Mucosa of rectum (tissue), 2 donors: Measurements from ENCODE around the gene BCAS3.
"Not testable (repeated sequence)": the region's sequence is repeated elsewhere in the genome, so short reads cannot be mapped to it uniquely, and the experiment has no call there.

Experiments used
- H3K27ac ChIP-seq, 2 donors: one replicate each; pipeline ENCODE4 v1.7.0; 2013; ENCODE audit warnings: inconsistent platforms in 2 of 2, low read depth in 2 of 2, low read length in 2 of 2
- H3K27me3 ChIP-seq, 2 donors: one replicate each; pipeline ENCODE4 v1.7.0; 2013; ENCODE audit warnings: low read length in 2 of 2; ENCODE audit not compliant: control insufficient read depth in 2 of 2, insufficient read depth in 2 of 2
- H3K36me3 ChIP-seq, 2 donors: one replicate each; pipeline ENCODE4 v1.7.0; 2013; ENCODE audit warnings: low read length in 2 of 2; ENCODE audit not compliant: control insufficient read depth in 2 of 2, insufficient read depth in 2 of 2
- H3K4me1 ChIP-seq, 2 donors: one replicate each; pipeline ENCODE4 v1.7.0; 2013; ENCODE audit warnings: low read length in 2 of 2, mild to moderate bottlenecking in 1 of 2; ENCODE audit not compliant: control insufficient read depth in 2 of 2, insufficient read depth in 2 of 2
- H3K4me3 ChIP-seq, 2 donors: one replicate each; pipeline ENCODE4 v1.7.0; 2013; ENCODE audit warnings: low read length in 2 of 2
- H3K9ac ChIP-seq, 2 donors: one replicate each; pipeline ENCODE4 v1.7.0; 2013; ENCODE audit warnings: low read length in 2 of 2, low read depth in 1 of 2, mild to moderate bottlenecking in 1 of 2
- H3K9me3 ChIP-seq, 2 donors: one replicate each; pipeline ENCODE4 v1.7.0; 2013; ENCODE audit warnings: low read length in 2 of 2; ENCODE audit not compliant: control insufficient read depth in 2 of 2
- donor health status: healthy.
- donor health status: Normal muscosa, but diverticular disease.

Gene BCAS3

DNA sequence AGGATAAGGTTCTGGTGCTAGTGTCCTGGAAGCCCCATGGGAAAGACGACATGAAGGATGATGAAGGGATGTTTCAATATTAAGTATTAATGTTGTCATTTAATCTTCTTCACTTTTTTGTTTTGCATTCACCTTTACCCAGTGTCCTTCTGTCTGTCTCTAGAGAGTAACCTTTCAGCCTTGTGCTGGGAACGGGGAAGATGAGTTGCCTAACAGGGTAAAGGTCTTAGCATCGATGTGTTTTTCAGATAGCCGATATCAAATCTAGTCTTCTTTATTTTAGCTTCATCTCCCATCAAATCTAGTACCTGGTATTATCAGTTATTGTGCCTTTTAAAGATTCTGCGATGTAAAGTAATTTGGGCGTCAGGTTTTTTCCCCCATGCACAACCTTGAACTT lies 125.4 kb downstream of the BCAS3 start:
- Histone ChIP-seq H3K4me3 (no peak overlapping the region), H3K4me1 (no peaks in the 10 kb centered on the region), H3K27ac (no peak overlapping the region), H3K27me3 (no peaks in the 10 kb centered on the region), H3K9me3 (no peaks in the 10 kb centered on the region), H3K9ac (no peak overlapping the region), H3K36me3 (no peaks in the 10 kb centered on the region)

DNA sequence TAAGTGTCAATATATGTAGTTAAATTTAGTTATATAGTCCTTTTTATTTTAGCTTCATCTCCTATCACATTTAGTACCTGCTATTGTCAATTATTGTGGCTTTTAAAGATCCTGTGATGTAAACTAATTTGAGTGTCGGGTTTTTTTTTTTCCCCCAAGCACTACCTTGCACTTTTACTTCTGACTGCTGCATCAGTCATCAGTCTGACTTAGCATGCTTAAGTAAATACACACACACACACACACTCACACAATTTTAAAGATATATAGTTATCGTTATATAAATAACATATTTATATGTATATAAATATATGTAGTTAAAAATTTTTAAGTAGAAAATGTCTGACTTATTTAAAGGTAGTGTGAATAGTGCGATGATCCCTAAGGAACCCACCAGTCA lies 127.2 kb downstream of the BCAS3 start:
- Histone ChIP-seq H3K27me3 (no peaks in the 10 kb centered on the region), H3K4me1 (no peaks in the 10 kb centered on the region), H3K9ac (no peak overlapping the region), H3K27ac (no peak overlapping the region), H3K9me3 (no peaks in the 10 kb centered on the region), H3K36me3 (no peaks in the 10 kb centered on the region), H3K4me3 (no peak overlapping the region)

DNA sequence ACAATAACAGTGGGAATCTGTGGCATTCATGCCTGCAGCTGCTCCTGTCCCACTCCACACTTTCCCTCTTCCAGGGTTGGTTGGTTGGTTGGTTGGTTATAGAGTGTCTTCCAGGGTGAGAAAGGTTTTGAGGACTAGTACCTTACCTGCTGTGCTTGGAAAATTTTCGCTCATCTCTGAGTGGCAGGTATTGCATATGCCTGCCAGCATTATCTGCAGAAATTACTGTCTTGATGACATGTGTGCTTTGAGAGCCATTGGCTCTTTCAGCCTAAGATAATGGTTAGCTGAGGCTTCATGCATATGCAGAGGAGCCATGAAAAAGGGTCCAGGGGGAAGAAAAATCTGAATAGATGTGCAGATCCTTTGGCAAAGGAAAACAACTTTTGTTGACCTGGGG lies 131.8 kb downstream of the BCAS3 start:
- H3K9me3 ChIP-seq: peaks cover 0 to 2% of the 10 kb centered on the region in 2 donors
- H3K4me1 ChIP-seq: no peaks in the 10 kb centered on the region
- no peak overlapping the region for H3K27ac ChIP-seq
- no peak overlapping the region for H3K9ac ChIP-seq
- no peaks in the 10 kb centered on the region for H3K36me3 ChIP-seq
- H3K4me3 ChIP-seq: no peak overlapping the region
- H3K27me3 ChIP-seq: no peaks in the 10 kb centered on the region

DNA sequence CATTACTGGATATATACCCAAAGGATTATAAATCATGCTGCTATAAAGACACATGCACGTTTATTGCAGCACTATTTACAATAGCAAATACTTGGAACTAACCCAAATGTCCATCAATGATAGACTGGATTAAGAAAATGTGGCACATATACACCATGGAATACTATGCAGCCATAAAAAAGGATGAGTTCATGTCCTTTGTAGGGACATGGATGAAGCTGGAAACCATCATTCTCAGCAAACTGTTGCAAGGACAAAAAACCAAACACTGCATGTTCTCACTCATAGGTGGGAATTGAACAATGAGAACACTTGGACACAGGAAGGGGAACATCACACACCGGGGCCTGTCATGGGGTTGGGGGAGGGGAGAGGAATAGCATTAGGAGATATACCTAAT lies 137.3 kb downstream of the BCAS3 start:
- H3K4me1 ChIP-seq, H3K36me3 ChIP-seq, H3K4me3 ChIP-seq, H3K9ac ChIP-seq, H3K27ac ChIP-seq, H3K9me3 ChIP-seq, H3K27me3 ChIP-seq: not testable (repeated sequence)

DNA sequence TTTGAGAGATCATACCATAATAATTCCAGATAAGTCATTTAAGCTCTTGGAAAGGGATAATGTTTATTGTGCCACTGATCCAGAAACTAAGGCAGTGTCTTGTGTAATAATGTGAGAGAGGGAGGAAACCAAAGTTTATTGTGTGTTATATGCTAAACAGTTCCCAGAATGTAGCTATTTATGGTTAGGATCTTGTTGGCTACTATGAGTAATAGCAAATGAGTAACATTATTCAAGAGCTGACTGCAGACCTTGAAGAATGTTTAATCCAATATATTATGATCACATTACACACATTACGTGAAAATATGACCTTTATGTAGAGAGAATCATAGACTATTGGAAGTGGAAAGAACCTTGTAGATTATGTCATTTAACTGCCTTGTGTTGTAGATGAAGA lies 139.5 kb downstream of the BCAS3 start:
- Histone ChIP-seq H3K36me3 (no peaks in the 10 kb centered on the region), H3K9me3 (peaks cover 0 to 2% of the 10 kb centered on the region in 2 donors), H3K27ac (no peak overlapping the region), H3K9ac (no peak overlapping the region), H3K4me1 (no peaks in the 10 kb centered on the region), H3K4me3 (no peak overlapping the region), H3K27me3 (no peaks in the 10 kb centered on the region)

DNA sequence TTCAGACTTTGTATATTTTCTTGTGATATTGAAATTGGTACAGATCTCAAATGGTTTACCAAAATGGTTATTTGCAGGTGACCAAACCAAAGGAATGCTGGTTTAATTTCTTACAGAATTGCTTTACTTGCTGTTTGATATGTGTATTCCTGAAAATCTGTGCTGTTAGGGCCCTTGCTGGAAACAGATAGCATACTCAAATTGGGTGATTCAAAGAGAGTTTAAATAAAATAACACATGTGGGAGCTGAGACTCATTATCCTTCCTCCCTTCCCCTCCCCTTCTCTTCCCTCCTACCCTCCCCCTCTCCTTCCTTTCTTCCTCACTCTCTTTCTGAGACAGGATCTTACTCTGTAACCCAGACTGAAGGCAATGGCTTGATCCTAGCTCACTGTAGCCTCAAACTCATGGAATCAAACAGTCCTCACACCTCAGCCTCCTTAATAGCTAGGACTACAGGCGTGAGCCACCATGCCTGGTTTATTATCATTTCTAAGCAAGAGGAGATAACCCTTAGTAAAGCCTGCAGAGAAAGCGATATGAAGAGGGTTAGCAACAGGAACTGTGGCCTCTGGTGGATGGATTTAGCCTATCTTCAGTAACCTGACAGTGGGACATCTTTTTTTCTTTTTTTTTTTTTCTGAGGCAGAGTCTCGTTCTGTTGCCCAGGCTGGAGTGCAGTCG lies 141.9 kb downstream of the BCAS3 start:
- Histone ChIP-seq H3K9ac (no peak overlapping the region), H3K36me3 (no peaks in the 10 kb centered on the region), H3K4me1 (no peaks in the 10 kb centered on the region), H3K27ac (no peak overlapping the region), H3K4me3 (no peak overlapping the region), H3K27me3 (no peaks in the 10 kb centered on the region), H3K9me3 (no peaks in the 10 kb centered on the region)

DNA sequence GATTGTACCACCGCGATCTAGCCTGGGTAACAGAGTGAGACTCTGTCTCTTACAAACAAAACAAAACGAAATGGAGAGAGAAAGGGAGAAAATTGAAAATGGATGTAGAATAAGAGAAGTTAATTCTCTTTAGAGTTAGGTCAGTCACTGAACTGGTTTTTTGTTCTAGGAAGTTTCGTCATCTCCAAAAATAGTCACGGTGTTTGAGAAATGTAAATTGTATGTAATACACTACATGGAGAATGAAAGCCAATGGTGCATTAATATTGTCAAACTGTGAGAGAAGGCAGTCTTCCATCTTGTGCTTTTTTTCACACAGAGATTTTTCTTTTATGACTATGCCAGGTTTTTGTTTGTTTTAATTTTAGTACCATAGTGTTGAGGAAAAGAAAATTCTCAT lies 145.9 kb downstream of the BCAS3 start:
- no peak overlapping the region for H3K4me3 ChIP-seq
- H3K9ac ChIP-seq: no peak overlapping the region
- H3K27me3 ChIP-seq: no peaks in the 10 kb centered on the region
- H3K4me1 ChIP-seq: no peaks in the 10 kb centered on the region
- no peak overlapping the region for H3K27ac ChIP-seq
- no peaks in the 10 kb centered on the region for H3K9me3 ChIP-seq
- H3K36me3 ChIP-seq: no peaks in the 10 kb centered on the region

DNA sequence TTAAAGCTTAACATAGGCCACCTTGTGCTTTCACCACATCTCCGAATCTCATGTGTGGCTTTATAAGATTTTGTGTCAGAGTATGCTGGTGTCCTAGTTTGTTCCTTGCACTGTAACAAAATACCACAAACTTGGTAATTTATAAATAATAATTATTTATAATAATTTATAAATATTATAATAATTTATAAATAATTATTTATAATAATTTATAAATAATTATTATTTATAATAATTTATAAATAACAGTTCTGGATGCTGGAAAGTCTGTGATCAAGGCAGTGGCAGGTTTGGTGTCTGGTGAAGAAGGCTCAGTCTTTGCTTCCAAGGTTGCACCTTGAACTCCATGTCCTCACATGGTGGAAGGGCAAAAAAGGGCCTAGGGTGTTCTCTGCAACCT lies 147.7 kb downstream of the BCAS3 start:
- Histone ChIP-seq H3K9me3 (no peaks in the 10 kb centered on the region), H3K36me3 (no peaks in the 10 kb centered on the region), H3K9ac (no peak overlapping the region), H3K27me3 (no peaks in the 10 kb centered on the region), H3K4me1 (no peaks in the 10 kb centered on the region), H3K27ac (no peak overlapping the region), H3K4me3 (no peak overlapping the region)

DNA sequence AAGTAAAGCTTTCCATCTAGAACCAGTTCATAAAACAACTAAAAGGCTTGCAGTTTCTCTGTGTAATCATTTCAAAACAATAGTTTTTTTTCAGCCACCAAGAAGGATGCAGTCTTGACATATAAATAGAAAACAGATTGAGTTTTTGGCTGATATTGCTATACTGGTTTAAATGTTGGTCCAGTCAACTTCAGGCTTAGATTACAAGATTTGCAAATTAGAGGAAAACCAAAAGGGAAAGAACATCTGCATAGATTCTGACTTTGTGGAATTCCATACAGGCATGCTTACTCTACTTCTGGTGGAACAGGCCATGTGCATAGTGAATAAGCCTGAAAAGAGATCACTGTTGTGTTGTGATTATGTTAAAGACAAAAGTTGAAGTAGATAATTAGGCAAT lies 150.3 kb downstream of the BCAS3 start:
- no peaks in the 10 kb centered on the region for H3K4me1 ChIP-seq
- H3K27me3 ChIP-seq: no peaks in the 10 kb centered on the region

DNA sequence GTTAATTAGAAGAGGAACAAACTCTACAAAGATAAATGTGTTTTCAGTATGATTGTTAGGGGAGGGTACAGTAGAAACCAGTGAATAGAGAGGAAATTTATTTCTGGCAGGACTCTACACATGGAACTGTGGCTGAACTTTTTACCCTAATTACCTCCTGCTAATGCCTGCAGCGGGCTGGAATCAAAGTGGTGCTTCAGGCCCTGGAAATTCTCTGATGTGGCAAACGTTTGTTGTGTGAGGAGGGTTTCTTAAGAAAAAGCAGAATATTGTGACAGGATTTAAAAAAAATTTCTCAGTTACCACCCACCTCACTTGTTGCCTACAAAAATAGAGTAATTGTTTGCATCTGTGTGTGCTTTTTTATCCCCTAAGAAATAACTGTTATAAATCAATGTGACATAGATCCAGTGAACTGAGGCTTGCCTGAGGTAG lies 154.5 kb downstream of the BCAS3 start:
- H3K4me3 ChIP-seq: no peak overlapping the region
- H3K36me3 ChIP-seq: no peaks in the 10 kb centered on the region
- no peak overlapping the region for H3K9ac ChIP-seq
- H3K27ac ChIP-seq: no peak overlapping the region
- H3K27me3 ChIP-seq: no peaks in the 10 kb centered on the region
- H3K9me3 ChIP-seq: no peaks in the 10 kb centered on the region
- no peaks in the 10 kb centered on the region for H3K4me1 ChIP-seq

More for the DNA sequence above, 150.3 kb downstream of the BCAS3 start:
- Histone ChIP-seq H3K9ac (no peak overlapping the region), H3K4me3 (no peak overlapping the region), H3K36me3 (no peaks in the 10 kb centered on the region), H3K27ac (no peak overlapping the region), H3K9me3 (no peaks in the 10 kb centered on the region)

DNA sequence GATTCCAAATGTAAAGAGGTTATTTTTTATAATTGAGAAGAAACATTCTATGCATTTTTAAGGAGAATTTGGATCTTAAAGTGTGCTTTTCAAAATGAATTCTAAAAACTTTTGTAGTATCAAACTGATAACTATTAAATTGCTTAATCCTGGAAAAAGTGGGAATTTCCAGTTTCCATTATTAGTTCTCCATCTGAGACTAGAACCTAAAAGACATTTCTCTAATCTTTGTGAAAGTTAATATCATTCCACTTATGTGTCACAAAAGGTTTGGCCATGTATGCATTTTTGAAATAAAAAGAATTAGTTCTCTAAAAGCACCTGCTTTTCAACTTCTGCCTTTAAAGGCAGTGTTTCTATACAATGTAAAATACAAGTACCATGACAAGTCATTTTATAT lies 155.0 kb downstream of the BCAS3 start:
- Histone ChIP-seq H3K27ac (no peak overlapping the region), H3K27me3 (no peaks in the 10 kb centered on the region), H3K36me3 (no peaks in the 10 kb centered on the region), H3K4me3 (no peak overlapping the region), H3K4me1 (no peaks in the 10 kb centered on the region), H3K9ac (no peak overlapping the region), H3K9me3 (no peaks in the 10 kb centered on the region)
